A673 (cell line): Measurements from ENCODE around the gene CASP7.

ENCODE experiments used
- EZH2 ChIP-seq: fragments of 200-600 bp; sonication (generic); IDR thresholded peaks from 2 replicates; pipeline ENCODE4 v1.6.1; 2017; ENCODE audit warnings: borderline replicate concordance, low read depth, mild to moderate bottlenecking, mixed read lengths, antibody characterized with exemption, low read length; ENCODE audit not compliant: poor library complexity, severe bottlenecking
- TF ChIP-seq, protein P1 (sequence below): fragments of 300-800, 200-600 bp; sonication (generic); conservative IDR thresholded peaks from 2 replicates; pipeline ENCODE4 v1.5.1; 2017; ENCODE audit warnings: low read depth, mild to moderate bottlenecking, antibody characterized with exemption, low read length, moderate library complexity, mixed read lengths

DNA sequence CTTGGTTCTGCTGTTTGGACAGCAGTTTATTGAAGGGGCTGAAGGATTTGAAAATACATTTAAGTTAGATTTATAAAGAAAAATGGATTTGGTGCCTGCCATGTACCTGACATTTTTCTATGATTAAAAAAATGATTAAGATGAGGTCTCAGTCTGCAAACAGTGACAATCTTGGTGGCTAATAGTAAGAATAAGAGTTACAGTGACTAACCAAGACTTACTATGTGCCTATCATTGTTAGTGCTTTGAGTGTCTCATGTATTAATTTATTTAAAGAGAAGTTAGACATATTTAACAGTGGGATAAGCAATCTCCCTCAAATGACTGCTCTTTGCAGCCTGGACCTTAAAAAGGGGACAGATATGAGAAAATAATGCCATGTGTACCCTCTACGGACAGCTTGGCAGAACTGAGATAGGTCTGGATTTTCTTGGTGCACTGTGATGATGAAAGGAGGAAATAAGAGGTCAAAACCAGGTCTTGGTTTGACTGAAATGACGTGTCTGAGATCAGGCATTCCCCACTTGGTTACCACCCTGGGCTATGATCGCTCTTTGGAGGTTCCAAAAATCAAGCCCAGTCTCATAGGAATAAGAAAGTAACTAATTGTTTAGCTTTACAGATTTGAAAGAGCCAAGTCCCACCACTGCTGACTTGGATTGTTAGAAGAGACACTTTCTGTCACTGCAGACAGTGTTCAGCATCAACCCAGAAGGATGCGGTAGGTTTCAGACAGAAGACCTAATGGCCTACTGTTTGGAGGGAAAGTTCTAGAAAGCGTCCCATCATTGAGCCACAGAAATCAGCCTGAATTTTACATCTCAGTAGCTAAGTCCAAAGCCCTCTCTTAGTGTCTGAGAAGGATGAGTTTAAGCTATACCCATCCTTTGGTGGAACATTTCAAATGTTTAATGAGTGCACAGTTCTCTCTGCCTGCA is 2.1 kb downstream of the CASP7 start:
- TF ChIP-seq, protein P1, sequence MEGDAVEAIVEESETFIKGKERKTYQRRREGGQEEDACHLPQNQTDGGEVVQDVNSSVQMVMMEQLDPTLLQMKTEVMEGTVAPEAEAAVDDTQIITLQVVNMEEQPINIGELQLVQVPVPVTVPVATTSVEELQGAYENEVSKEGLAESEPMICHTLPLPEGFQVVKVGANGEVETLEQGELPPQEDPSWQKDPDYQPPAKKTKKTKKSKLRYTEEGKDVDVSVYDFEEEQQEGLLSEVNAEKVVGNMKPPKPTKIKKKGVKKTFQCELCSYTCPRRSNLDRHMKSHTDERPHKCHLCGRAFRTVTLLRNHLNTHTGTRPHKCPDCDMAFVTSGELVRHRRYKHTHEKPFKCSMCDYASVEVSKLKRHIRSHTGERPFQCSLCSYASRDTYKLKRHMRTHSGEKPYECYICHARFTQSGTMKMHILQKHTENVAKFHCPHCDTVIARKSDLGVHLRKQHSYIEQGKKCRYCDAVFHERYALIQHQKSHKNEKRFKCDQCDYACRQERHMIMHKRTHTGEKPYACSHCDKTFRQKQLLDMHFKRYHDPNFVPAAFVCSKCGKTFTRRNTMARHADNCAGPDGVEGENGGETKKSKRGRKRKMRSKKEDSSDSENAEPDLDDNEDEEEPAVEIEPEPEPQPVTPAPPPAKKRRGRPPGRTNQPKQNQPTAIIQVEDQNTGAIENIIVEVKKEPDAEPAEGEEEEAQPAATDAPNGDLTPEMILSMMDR: no peak
- no peak for TF ChIP-seq EZH2
